Left ventricle myocardium inferior (tissue), 1 donor: ENCODE measurements around the gene SPTLC1. TPM values are rescaled to one million over a fixed set of nuclear protein-coding genes. Genes with fewer than 3 reads are reported as not detected.

ENCODE experiments used
- DNase-seq: peaks from one replicate; pipeline ENCODE4 v3.0.0-alpha.2; 2020
- H3K27ac ChIP-seq: fragments of 200-600 bp; replicated peaks from 2 replicates; pipeline ENCODE4 v1.8.0; 2021
- H3K27me3 ChIP-seq: fragments of 200-600 bp; 2 replicates; pipeline ENCODE4 v1.8.0; 2021; ENCODE audit warnings: low read depth
- H3K36me3 ChIP-seq: fragments of 200-600 bp; 2 replicates; pipeline ENCODE4 v1.8.0; 2021
- H3K4me1 ChIP-seq: fragments of 200-600 bp; 2 replicates; pipeline ENCODE4 v1.8.0; 2021
- H3K4me3 ChIP-seq: fragments of 200-600 bp; 2 replicates; pipeline ENCODE4 v1.8.0; 2021; ENCODE audit warnings: mild to moderate bottlenecking, moderate library complexity
- H3K9me3 ChIP-seq: fragments of 200-600 bp; replicated peaks from 2 replicates; pipeline ENCODE4 v1.8.0; 2021
- CTCF ChIP-seq: fragments of 200-600 bp; IDR thresholded peaks from 2 replicates; pipeline ENCODE4 v1.8.0; 2021; ENCODE audit warnings: antibody characterized with exemption, mild to moderate bottlenecking, borderline replicate concordance
- intact Hi-C: fragments of 100-400 bp; cut with micrococcal nuclease; formaldehyde crosslinking; loops from one replicate; pipeline ENCODE4 v1.11.0; 2022
- total RNA-seq: library from RNA; stranded (reverse); fragmentation: NEBNext Ultra II Directional; extraction: Animal tissue kit (Norgen Biotek cat#: 25700); gene quantifications from one replicate; pipeline ENCODE4 v1.2.1, GENCODE V29; 2021
- donor health status: DM: no; HTN: yes; CAD: no; lungs with severe emphysema.

Gene SPTLC1
- total RNA-seq, 1 donor from 2014 or later = 21.9 TPM

DNA sequence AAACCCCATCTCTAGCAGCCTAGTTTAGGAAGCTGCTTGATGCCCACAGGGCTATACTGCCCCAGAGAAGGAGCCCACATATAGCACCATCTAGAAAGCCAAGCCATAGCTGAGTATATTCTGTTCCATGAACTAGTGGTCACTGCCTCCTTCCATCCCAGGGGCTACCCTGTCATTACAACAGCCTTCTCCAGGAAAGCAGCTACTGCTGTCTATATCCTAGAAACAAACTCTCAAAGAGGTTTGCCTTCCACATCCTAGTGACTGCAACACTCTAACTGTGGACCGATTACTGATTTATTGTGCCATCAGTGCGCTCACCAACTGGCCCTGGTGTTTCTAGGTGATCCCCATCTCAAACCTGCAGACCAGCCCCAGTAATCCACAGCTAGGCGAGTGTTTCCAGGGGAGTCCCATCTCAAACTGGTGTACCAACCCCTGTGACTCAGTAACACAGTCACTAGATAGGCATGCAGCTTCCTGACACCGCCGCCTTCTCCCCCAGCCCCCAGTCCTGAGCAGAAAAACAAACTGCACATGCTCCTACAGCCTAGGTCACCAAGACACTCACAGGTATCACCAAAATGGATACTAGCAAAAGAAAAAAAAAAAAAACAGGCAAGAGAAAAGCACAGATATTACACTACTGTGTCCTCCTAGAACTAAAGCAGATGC, 14.8 kb downstream of the SPTLC1 start:
- H3K27me3 ChIP-seq = no peaks in the 10 kb centered on the region
- TF ChIP-seq CTCF = no peak
- no peak overlapping the region for H3K27ac ChIP-seq
- H3K9me3 ChIP-seq = peaks cover 11% of the 10 kb centered on the region
- H3K36me3 ChIP-seq = peaks cover 30% of the 10 kb centered on the region
- intact Hi-C loops = no loop called here
- peaks cover 10% of the 10 kb centered on the region for H3K4me1 ChIP-seq
- no peak overlapping the region for H3K4me3 ChIP-seq
- no peak for DNase-seq

DNA sequence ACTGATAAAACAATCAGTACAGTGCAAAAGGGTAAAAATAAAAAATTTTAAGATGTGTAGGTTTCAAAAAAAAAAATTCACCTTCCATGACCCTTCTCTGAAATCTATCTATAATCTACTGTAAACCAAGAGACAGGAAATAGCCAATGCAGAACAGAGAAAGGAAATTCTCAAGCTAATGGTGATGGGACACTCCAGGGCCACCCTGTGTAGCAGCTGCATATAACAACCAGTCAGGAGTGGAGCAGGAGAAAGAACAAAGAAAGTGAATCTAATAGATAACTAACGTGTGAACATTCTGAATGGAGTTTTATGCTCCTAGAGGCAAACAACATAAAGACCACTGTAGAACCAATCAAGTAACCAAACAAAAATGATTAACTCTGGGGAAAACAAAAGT, 16.6 kb downstream of the SPTLC1 start:
- H3K27me3 ChIP-seq = no peaks in the 10 kb centered on the region
- intact Hi-C loops = no loop called here
- no peak for TF ChIP-seq CTCF
- peaks cover 24% of the 10 kb centered on the region for H3K36me3 ChIP-seq
- H3K27ac ChIP-seq = peak overlapping the region; percentile 52
- peaks cover 10% of the 10 kb centered on the region for H3K4me1 ChIP-seq
- H3K4me3 ChIP-seq = peak overlapping the region; percentile 54
- H3K9me3 ChIP-seq = peaks cover 11% of the 10 kb centered on the region
- no peak for DNase-seq

GRCh38 chr9:92097997-92098482, 17.2 kb downstream of the SPTLC1 start:
- H3K4me3 ChIP-seq = peak overlapping the region; percentile 54
- peak; percentile 64 for DNase-seq
- no peaks in the 10 kb centered on the region for H3K27me3 ChIP-seq
- H3K27ac ChIP-seq = peak overlapping the region; percentile 52
- peaks cover 18% of the 10 kb centered on the region for H3K36me3 ChIP-seq
- peaks cover 11% of the 10 kb centered on the region for H3K9me3 ChIP-seq
- TF ChIP-seq CTCF = no peak
- peaks cover 10% of the 10 kb centered on the region for H3K4me1 ChIP-seq
- intact Hi-C loops = no loop called here

GRCh38 chr9:92095236-92095635, 20.0 kb downstream of the SPTLC1 start:
- Histone ChIP-seq H3K27ac (no peak overlapping the region), H3K36me3 (peaks cover 4% of the 10 kb centered on the region), H3K4me1 (peaks cover 10% of the 10 kb centered on the region), H3K4me3 (no peak overlapping the region), H3K9me3 (no peaks in the 10 kb centered on the region), H3K27me3 (no peaks in the 10 kb centered on the region)
- intact Hi-C loops = no loop called here
- no peak for TF ChIP-seq CTCF
- no peak for DNase-seq

DNA sequence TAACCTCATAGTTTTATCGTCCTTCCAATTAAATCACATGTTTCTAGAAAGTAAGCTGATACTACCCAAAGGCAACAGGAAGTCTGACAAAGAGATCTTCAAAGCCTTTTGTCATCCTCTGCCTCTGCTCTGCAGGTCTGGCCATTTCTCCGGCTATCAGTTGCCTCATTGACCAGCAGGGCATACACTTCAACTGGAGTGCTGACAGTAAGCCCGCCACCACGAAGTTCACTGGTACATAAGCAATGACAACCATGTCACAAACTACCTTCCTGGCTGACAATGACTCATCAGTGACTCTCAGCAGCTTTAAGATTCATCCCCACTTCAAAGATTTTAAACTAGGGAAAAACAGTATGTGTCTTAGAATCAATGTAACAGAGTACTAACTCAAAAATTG, 20.6 kb downstream of the SPTLC1 start:
- intact Hi-C loops = no loop called here
- TF ChIP-seq CTCF = no peak
- Histone ChIP-seq H3K4me1 (peaks cover 10% of the 10 kb centered on the region), H3K9me3 (no peaks in the 10 kb centered on the region), H3K36me3 (peaks cover 4% of the 10 kb centered on the region), H3K4me3 (no peak overlapping the region), H3K27ac (no peak overlapping the region), H3K27me3 (no peaks in the 10 kb centered on the region)
- DNase-seq = no peak
